Stimulated activated CD8-positive, alpha-beta memory T cell treated with anti-CD3 and anti-CD28 coated beads, Interleukin-4, amount 100 ng/mL, for 48 hours (primary cell): ENCODE measurements around the gene NCCRP1.

ENCODE experiments used
- DNase-seq: peaks from one replicate; pipeline ENCODE4 v3.0.0-alpha.2; 2020

The NCCRP1 gene

GRCh38 chr19:39247701-39248664 is 51.2 kb downstream of the NCCRP1 start:
- no peak for DNase-seq

- DNase-seq, result no peak
Measured at GRCh38 chr19:39248806-39249205, 52.0 kb downstream of the NCCRP1 start, which contains the start of gene IFNL4. TSS of gene IFNL4 (minus strand) at chr19:39248856.

- no peak for DNase-seq
Measured at GRCh38 chr19:39251081-39251480, 54.3 kb downstream of the NCCRP1 start.
